Endothelial cell of umbilical vein (primary cell): Measurements from ENCODE around the gene TOMM34. TPM values are rescaled to one million over a fixed set of nuclear protein-coding genes. Genes with fewer than 3 reads are reported as not detected.

Experiments
- BruUV-seq: library from RNA; stranded (reverse); fragments of 400-500 nt; replicated peaks from 2 replicates; lab custom pipeline; 2021; lab: Mats Ljungman, UMichigan
- CTCF ChIA-PET: fragments of 300-600, 350-600 bp; sonication (Branson Sonifier 250); formaldehyde crosslinking; loops from one replicate; lab custom pipeline; 2021; ENCODE audit warnings: antibody characterized with exemption, inconsistent platforms; lab: Charles Lee
- POLR2A ChIA-PET: fragments of 300-600, 350-600 bp; sonication (Branson Sonifier 250); formaldehyde crosslinking; loops from one replicate; lab custom pipeline; 2021; ENCODE audit warnings: antibody characterized with exemption, inconsistent platforms; lab: Charles Lee
- DNase-seq: peaks from one replicate; pipeline ENCODE4 v3.0.0-alpha.2; 2011; ENCODE audit warnings: low read depth, low spot score
- FAIRE-seq: peaks from 2 replicates; lab custom pipeline; 2011; peaks lifted over from hg19 to GRCh38; lab: Jason Lieb, UNC
- H2AFZ ChIP-seq: 2 replicates; pipeline ENCODE4 v1.6.0; 2012; ENCODE audit warnings: low read depth, low read length, control low read depth, inconsistent platforms
- H3K27ac ChIP-seq: 2 replicates; pipeline ENCODE4 v1.5.1; 2011; ENCODE audit warnings: low read depth, mild to moderate bottlenecking, control low read depth, low read length, moderate library complexity; ENCODE audit not compliant: insufficient read depth
- H3K27me3 ChIP-seq, 2 experiments: 2 replicates each; pipeline versions ENCODE4 v1.6.0 to v1.6.1; 2011; ENCODE audit warnings: low read length in 2 of 2, mixed read lengths in 1 of 2; ENCODE audit not compliant: control insufficient read depth in 2 of 2, insufficient read depth in 2 of 2
- H3K36me3 ChIP-seq, 2 experiments: 2 replicates in 1 of 2; 3 replicates in 1 of 2; pipeline ENCODE4 v1.5.1; 2011; ENCODE audit warnings: low read length in 2 of 2, mild to moderate bottlenecking in 1 of 2, moderate library complexity in 1 of 2; ENCODE audit not compliant: control insufficient read depth in 2 of 2, insufficient read depth in 2 of 2; ENCODE audit errors: extremely low read depth in 1 of 2
- H3K4me1 ChIP-seq: 3 replicates; pipeline ENCODE4 v1.5.1; 2011; ENCODE audit warnings: mild to moderate bottlenecking, low read length; ENCODE audit not compliant: control insufficient read depth, insufficient read depth; ENCODE audit errors: extremely low read depth
- H3K4me2 ChIP-seq: 2 replicates; pipeline ENCODE4 v1.6.1; 2011; ENCODE audit warnings: low read length, control low read depth, mixed read lengths; ENCODE audit not compliant: insufficient read depth
- H3K4me3 ChIP-seq, 3 experiments: fragments of 200-600 bp in 1 of 3; sonication (generic), shearing (Covaris generic) in 1 of 3; replicated peaks in 1 of 3; 2 replicates each; pipeline ENCODE4 v1.5.1; 2011 to 2016; ENCODE audit warnings: control low read depth in 3 of 3, low read length in 3 of 3, mild to moderate bottlenecking in 2 of 3, inconsistent platforms in 1 of 3, low read depth in 1 of 3, moderate library complexity in 1 of 3; ENCODE audit not compliant: insufficient read depth in 1 of 3
- H3K79me2 ChIP-seq: 2 replicates; pipeline ENCODE4 v1.6.0; 2012; ENCODE audit warnings: low read length, inconsistent platforms; ENCODE audit not compliant: control insufficient read depth, insufficient read depth
- H3K9ac ChIP-seq: replicated peaks from 2 replicates; pipeline ENCODE3; 2011; ENCODE audit warnings: low read length, control low read depth; ENCODE audit not compliant: insufficient read depth; ENCODE audit errors: extremely low read depth
- H3K9me1 ChIP-seq: replicated peaks from 3 replicates; pipeline ENCODE4 v1.6.0; 2011; ENCODE audit warnings: mild to moderate bottlenecking, low read length; ENCODE audit not compliant: control insufficient read depth, insufficient read depth; ENCODE audit errors: extremely low read depth
- H3K9me3 ChIP-seq: replicated peaks from 2 replicates; pipeline ENCODE4 v1.5.1; 2012; ENCODE audit warnings: low read length, inconsistent platforms; ENCODE audit not compliant: control insufficient read depth, insufficient read depth
- H4K20me1 ChIP-seq: replicated peaks from 2 replicates; pipeline ENCODE3; 2011; ENCODE audit warnings: mild to moderate bottlenecking, low read length; ENCODE audit not compliant: control insufficient read depth, insufficient read depth; ENCODE audit errors: extremely low read depth
- CTCF ChIP-seq, 2 donors: IDR thresholded peaks; 1 replicate in 1 of 2; 2 replicates in 1 of 2; pipeline ENCODE4 v1.5.1; 2011; ENCODE audit warnings: low read length in 2 of 2, mild to moderate bottlenecking in 2 of 2, moderate library complexity in 2 of 2, control low read depth in 1 of 2, inconsistent platforms in 1 of 2, low read depth in 1 of 2; ENCODE audit not compliant: insufficient read depth in 1 of 2; ENCODE audit errors: extremely low read depth in 1 of 2
- EZH2 ChIP-seq: IDR thresholded peaks from 2 replicates; pipeline ENCODE4 v1.6.1; 2012; ENCODE audit warnings: borderline replicate concordance, low read depth, mild to moderate bottlenecking, moderate library complexity, low read length, inconsistent platforms; ENCODE audit not compliant: severe bottlenecking
- FOS ChIP-seq: IDR thresholded peaks from 2 replicates; pipeline ENCODE4 v1.6.1; 2011; ENCODE audit warnings: mild to moderate bottlenecking, low read length, moderate library complexity, borderline replicate concordance; ENCODE audit not compliant: insufficient read depth
- GATA2 ChIP-seq: IDR thresholded peaks from 2 replicates; pipeline ENCODE4 v1.7.0; 2011; ENCODE audit warnings: low read depth, mild to moderate bottlenecking, moderate library complexity, mixed read lengths, low read length; ENCODE audit not compliant: insufficient read length, insufficient read depth
- JUN ChIP-seq: IDR thresholded peaks from 2 replicates; pipeline ENCODE4 v1.6.1; 2011; ENCODE audit warnings: borderline replicate concordance, low read depth; ENCODE audit not compliant: insufficient read length, insufficient read depth
- MAX ChIP-seq: IDR thresholded peaks from 2 replicates; pipeline ENCODE4 v1.6.1; 2011; ENCODE audit not compliant: insufficient read depth, insufficient read length
- MYC ChIP-seq: IDR thresholded peaks from one replicate; pipeline ENCODE4 v1.6.1; 2011; ENCODE audit warnings: mild to moderate bottlenecking, low read depth, low read length
- POLR2A ChIP-seq: IDR thresholded peaks from 2 replicates; pipeline ENCODE4 v1.6.1; 2012; ENCODE audit warnings: low read depth, mild to moderate bottlenecking, control low read depth, low read length
- POLR2AphosphoS5 ChIP-seq: IDR thresholded peaks from 2 replicates; pipeline ENCODE4 v1.6.1; 2012; ENCODE audit warnings: low read depth, mild to moderate bottlenecking, control low read depth, low read length, moderate library complexity; ENCODE audit not compliant: insufficient read depth
- dilution Hi-C: fragments of 300-500 bp; cut with MboI; formaldehyde crosslinking; loops from one replicate; pipeline ENCODE4 v1.15.0; 2019; ENCODE audit warnings: low sequenced_read_pairs; ENCODE audit not compliant: extremely low pct_ligation_motif_present
- intact Hi-C: fragments of 100-400 bp; cut with micrococcal nuclease; formaldehyde crosslinking; loops from one replicate; pipeline ENCODE4 v1.10.0; 2022
- polyA plus RNA-seq, 4 experiments: library from polyadenylated mRNA; depleted of rRNA in 3 of 4; stranded (reverse) in 3 of 4; unstranded in 1 of 4; fragments of >200 nt; gene quantifications; 2 replicates each; pipeline versions ENCODE4 v1.2.1 to v1.2.3, GENCODE V29; 2011 to 2012; ENCODE audit warnings: missing spikeins in 1 of 4
- total RNA-seq: library from RNA; stranded (reverse); gene quantifications from 2 replicates; pipeline ENCODE4 v1.2.3, GENCODE V29; 2021

TOMM34 gene
- total and polyA plus RNA-seq, 2 donors (not counting 3 experiments of a cell fraction or from before 2014, with no cell fraction given): 36.3 to 44.2 TPM

- Histone ChIP-seq H3K36me3 (no peaks in the 10 kb centered on the region), H3K9me3 (no peaks in the 10 kb centered on the region), H3K4me3 (no peak overlapping the region), H3K4me1 (no peaks in the 10 kb centered on the region), H3K9me1 (no peaks in the 10 kb centered on the region), H3K27me3 (no peaks in the 10 kb centered on the region), H4K20me1 (no peaks in the 10 kb centered on the region), H3K9ac (no peak overlapping the region), H3K79me2 (no peaks in the 10 kb centered on the region), H3K27ac (no peak overlapping the region), H2AFZ (no peak overlapping the region), H3K4me2 (no peak overlapping the region)
- intact Hi-C loops (no loop called here), dilution Hi-C loops (no loop called here)
- no TSS peak for BruUV-seq
- ChIA-PET CTCF (interaction anchor here (0.6 kb wide), 1 partner anchor 23 kb away, joined by 4 read pairs; no protein-coding TSS in a partner anchor), POLR2A (interaction anchor here (0.6 kb wide), 1 partner anchor 1069 kb away, joined by 3 read pairs; no protein-coding TSS in a partner anchor)
- FAIRE-seq: no peak
- no peak for TF ChIP-seq MAX
- no peak for TF ChIP-seq POLR2A
- TF ChIP-seq MYC: no peak
- TF ChIP-seq POLR2AphosphoS5: no peak
- no peak for TF ChIP-seq CTCF (IDR thresholded peaks at IDR 0.05; ENCODE audit: extremely low read depth in 1 of 2, insufficient read depth in 1 of 2, low read depth in 1 of 2, low read length in 2 of 2)
- TF ChIP-seq EZH2: no peak
- no peak for TF ChIP-seq JUN
- TF ChIP-seq GATA2: no peak
- no peak for TF ChIP-seq FOS
- no peak for DNase-seq
Observed at GRCh38 chr20:44917399-44917798, 42.8 kb downstream of the TOMM34 start.
